ENCODE data around the gene CSF2. TPM values are rescaled to one million over a fixed set of nuclear protein-coding genes. Genes with fewer than 3 reads are reported as not detected.

The CSF2 gene
- total RNA-seq, 1 experiment from 2014 or later = not detected

- no peak for DNase-seq
- Histone ChIP-seq H3K4me3 (ENCODE audit: low read depth, low read length) (no peak overlapping the region), H3K36me3 (ENCODE audit: control insufficient read depth, insufficient read depth, low read length) (no peaks in the 10 kb centered on the region), H3K27me3 (replicated peaks; ENCODE audit: control insufficient read depth, insufficient read depth, low read length) (no peaks in the 10 kb centered on the region), H3K4me1 (no peaks in the 10 kb centered on the region), H3K9me3 (no peaks in the 10 kb centered on the region)
- Mint-ChIP-seq H3K27me3 (ENCODE audit: insufficient read depth, unreplicated experiment) (peaks cover 3% of the 10 kb centered on the region), H3K9me3 (ENCODE audit: unreplicated experiment) (no peaks in the 10 kb centered on the region), H3K27ac (ENCODE audit: unreplicated experiment) (no peak overlapping the region), H3K4me3 (ENCODE audit: unreplicated experiment) (no peak overlapping the region), H3K4me1 (ENCODE audit: low read depth, unreplicated experiment) (no peaks in the 10 kb centered on the region), H3K36me3 (ENCODE audit: insufficient read depth, unreplicated experiment) (no peaks in the 10 kb centered on the region)
- ChIA-PET POLR2A (no interaction called here), CTCF (no interaction called here)
- no peak for TF ChIP-seq CTCF (IDR thresholded peaks at IDR 0.05; ENCODE audit: insufficient read depth in 1 of 2, low read depth in 1 of 2, low read length in 1 of 2, severe bottlenecking in 1 of 2, unreplicated experiment in 1 of 2)
- BruUV-seq (replicated peaks) = no TSS peak
- intact Hi-C loops (cut with micrococcal nuclease; ENCODE audit: unreplicated experiment) = no loop called here
These were observed 25.0 kb downstream of the CSF2 start for GRCh38 chr5:132098621-132099020.

- Mint-ChIP-seq H3K27me3 (ENCODE audit: insufficient read depth, unreplicated experiment) (peaks cover 3% of the 10 kb centered on the region), H3K36me3 (ENCODE audit: insufficient read depth, unreplicated experiment) (no peaks in the 10 kb centered on the region), H3K4me1 (ENCODE audit: low read depth, unreplicated experiment) (no peaks in the 10 kb centered on the region), H3K27ac (ENCODE audit: unreplicated experiment) (no peak overlapping the region), H3K9me3 (ENCODE audit: unreplicated experiment) (no peaks in the 10 kb centered on the region), H3K4me3 (ENCODE audit: unreplicated experiment) (no peak overlapping the region)
- no peak overlapping the region for H3K4me3 ChIP-seq (ENCODE audit: low read depth, low read length)
- ChIA-PET CTCF (no interaction called here), POLR2A (no interaction called here)
- intact Hi-C loops (cut with micrococcal nuclease; ENCODE audit: unreplicated experiment) = no loop called here
- TF ChIP-seq CTCF (IDR thresholded peaks at IDR 0.05; ENCODE audit: insufficient read depth in 1 of 2, low read depth in 1 of 2, low read length in 1 of 2, severe bottlenecking in 1 of 2, unreplicated experiment in 1 of 2) = no peak
- H3K4me1 ChIP-seq = no peaks in the 10 kb centered on the region
- no TSS peak for BruUV-seq (replicated peaks)
- H3K9me3 ChIP-seq = no peaks in the 10 kb centered on the region
- H3K36me3 ChIP-seq (ENCODE audit: control insufficient read depth, insufficient read depth, low read length) = no peaks in the 10 kb centered on the region
- H3K27me3 ChIP-seq (replicated peaks; ENCODE audit: control insufficient read depth, insufficient read depth, low read length) = no peaks in the 10 kb centered on the region
- DNase-seq = no peak
These were observed 25.6 kb downstream of the CSF2 start for GRCh38 chr5:132099076-132099748.

GRCh38 chr5:132099905-132100304 lies 26.3 kb downstream of the CSF2 start:
- H3K4me3 ChIP-seq (ENCODE audit: low read depth, low read length) = no peak overlapping the region
- no peak overlapping the region for H3K27ac Mint-ChIP-seq (ENCODE audit: unreplicated experiment)
- no peaks in the 10 kb centered on the region for H3K4me1 ChIP-seq
- no peaks in the 10 kb centered on the region for H3K36me3 ChIP-seq (ENCODE audit: control insufficient read depth, insufficient read depth, low read length)
- intact Hi-C loops (cut with micrococcal nuclease; ENCODE audit: unreplicated experiment) = no loop called here
- no peaks in the 10 kb centered on the region for H3K27me3 ChIP-seq (replicated peaks; ENCODE audit: control insufficient read depth, insufficient read depth, low read length)
- H3K9me3 Mint-ChIP-seq (ENCODE audit: unreplicated experiment) = no peaks in the 10 kb centered on the region
- no peaks in the 10 kb centered on the region for H3K36me3 Mint-ChIP-seq (ENCODE audit: insufficient read depth, unreplicated experiment)
- POLR2A ChIA-PET = no interaction called here
- no TSS peak for BruUV-seq (replicated peaks)
- no peaks in the 10 kb centered on the region for H3K4me1 Mint-ChIP-seq (ENCODE audit: low read depth, unreplicated experiment)
- no peak for TF ChIP-seq CTCF (IDR thresholded peaks at IDR 0.05; ENCODE audit: insufficient read depth in 1 of 2, low read depth in 1 of 2, low read length in 1 of 2, severe bottlenecking in 1 of 2, unreplicated experiment in 1 of 2)
- no peak overlapping the region for H3K4me3 Mint-ChIP-seq (ENCODE audit: unreplicated experiment)
- H3K9me3 ChIP-seq = no peaks in the 10 kb centered on the region
- peaks cover 3% of the 10 kb centered on the region for H3K27me3 Mint-ChIP-seq (ENCODE audit: insufficient read depth, unreplicated experiment)
- CTCF ChIA-PET = no interaction called here
- DNase-seq = no peak

All from Caco-2 (cell line).